GM21390 (cell line): Measurements from ENCODE around the gene LIPC.
"Not testable (repeated sequence)": the region's sequence is repeated elsewhere in the genome, so short reads cannot be mapped to it uniquely, and the experiment has no call there.

Experiments
- ATAC-seq: cut with Tn5 transposase; IDR thresholded peaks from one replicate; pipeline ENCODE4 v1.9.1; 2021; ENCODE audit not compliant: unreplicated experiment

LIPC gene

DNA sequence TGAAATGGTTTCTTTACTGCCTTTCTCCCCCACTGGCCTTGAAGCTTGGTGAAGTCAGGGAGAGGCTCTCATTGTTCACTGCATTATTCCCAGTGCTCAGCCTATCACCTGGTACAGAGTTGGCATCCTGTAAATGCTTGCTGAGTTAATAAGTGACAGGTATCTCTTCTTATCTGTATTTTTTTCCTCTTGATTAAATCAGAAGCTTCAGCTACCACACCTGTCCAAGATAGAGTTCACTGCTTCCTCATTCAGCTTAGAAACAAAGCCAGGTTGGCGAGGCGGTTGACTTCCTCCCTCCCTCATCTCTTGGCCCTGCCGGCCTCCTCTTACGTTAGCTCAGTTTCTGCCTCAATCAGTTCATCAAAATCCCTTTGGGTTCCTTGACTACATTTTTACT, 142.8 kb downstream of the LIPC start:
- no peak for ATAC-seq

DNA sequence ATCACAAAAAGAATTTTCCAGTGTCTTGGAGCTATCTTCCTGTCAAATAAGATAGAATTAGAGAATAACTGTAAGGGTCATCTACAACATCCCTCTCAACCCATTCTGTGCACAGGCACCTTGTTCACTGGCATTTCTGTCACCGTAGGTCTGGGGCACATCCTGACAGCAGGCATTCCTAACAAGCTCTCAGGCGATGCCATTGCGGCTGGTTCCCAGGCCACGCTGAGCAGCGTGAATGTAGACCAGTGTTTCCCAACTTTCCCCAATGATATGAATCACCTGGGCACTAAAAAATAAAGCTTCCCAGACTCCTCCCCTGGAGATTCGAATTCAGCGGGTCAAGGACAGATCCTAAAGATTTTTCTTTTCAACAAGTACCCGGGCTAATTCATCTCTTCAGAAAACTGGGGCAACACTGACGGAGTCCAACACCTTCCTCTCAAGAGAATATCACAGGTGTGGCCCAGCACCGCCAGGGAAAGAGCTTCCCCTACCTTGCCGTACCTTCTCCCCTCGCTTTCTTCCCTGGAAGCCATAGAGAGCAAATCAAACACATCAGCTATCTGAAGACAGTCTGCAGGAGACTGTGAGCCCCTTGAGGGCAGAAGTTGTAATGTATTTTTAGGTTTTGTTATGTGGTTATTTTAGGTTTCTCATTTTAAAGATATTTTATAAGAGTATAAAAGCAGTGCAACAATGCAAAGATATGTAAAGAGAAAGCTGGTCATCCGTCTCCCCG, 143.4 kb downstream of the LIPC start:
- no peak for ATAC-seq

DNA sequence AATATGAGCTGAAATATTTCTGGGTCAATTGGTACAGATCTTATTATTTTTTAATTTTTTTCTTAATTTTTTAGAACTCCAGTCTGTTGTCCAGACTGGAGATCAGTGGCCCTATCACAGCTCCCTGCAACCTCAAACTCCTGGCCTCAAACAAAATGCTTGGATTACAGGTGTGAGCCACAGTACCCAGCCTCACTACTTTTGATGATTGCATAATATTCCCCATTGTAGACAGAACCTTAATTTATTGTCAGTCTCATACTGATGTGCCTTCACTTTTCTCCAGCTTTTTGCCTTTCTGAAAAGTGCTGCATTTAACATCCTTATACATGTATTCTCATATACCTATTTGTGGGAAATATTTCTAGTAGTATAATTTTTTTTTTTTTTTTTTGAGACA, 144.9 kb downstream of the LIPC start:
- no peak for ATAC-seq

DNA sequence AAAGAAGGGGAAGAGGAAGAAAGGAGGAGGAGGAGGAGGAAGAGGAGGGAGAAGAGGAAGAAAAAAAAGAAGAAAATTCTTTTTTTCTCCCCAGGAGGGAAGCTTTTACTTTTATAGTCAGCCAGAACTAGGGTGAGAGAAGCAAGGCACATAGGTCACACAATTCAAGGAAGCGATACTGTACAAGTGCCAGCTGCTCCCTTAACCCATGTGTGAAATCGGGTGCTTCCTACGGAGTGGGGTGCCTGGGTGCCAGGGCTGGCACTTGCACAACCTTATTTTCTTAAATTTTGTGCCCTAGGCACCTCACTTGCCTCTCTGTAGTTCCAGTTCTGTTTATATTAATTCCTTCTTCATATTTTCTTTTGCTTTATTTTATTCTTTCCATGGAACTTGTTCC, 150.4 kb downstream of the LIPC start:
- ATAC-seq, result no peak

DNA sequence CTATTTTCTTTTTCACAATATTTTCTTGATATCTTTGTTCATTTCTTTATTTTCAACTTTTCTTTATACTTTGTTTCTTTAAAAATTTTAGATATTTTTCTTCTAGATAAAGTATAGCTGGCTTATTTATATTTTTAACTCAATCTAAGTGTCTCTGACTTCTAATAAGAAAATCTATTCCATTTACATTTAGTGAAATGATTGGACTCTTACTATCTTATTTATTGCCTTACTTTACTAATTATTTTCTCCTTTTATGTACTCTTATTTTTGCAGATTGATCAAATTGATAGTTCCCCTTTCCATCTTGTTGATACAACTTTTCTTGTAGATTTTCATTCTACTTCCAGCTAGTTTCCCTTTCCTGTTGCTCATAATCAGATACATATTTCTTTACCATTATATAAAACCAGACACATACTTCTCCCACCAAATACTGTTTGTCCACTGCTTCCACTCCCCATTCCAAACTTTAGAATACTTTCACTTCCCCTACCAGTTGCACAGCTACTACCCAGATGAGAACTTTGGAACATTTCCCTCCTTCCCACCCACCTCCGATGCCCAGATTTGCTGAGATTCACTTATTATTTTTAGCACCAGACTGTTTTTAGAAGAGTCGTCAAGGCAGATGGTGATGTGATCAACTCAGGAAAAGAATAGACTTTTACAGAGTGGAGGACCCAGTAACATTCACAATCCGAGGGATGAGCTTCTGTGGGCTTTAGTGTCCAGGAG, 151.5 kb downstream of the LIPC start:
- ATAC-seq, result no peak

DNA sequence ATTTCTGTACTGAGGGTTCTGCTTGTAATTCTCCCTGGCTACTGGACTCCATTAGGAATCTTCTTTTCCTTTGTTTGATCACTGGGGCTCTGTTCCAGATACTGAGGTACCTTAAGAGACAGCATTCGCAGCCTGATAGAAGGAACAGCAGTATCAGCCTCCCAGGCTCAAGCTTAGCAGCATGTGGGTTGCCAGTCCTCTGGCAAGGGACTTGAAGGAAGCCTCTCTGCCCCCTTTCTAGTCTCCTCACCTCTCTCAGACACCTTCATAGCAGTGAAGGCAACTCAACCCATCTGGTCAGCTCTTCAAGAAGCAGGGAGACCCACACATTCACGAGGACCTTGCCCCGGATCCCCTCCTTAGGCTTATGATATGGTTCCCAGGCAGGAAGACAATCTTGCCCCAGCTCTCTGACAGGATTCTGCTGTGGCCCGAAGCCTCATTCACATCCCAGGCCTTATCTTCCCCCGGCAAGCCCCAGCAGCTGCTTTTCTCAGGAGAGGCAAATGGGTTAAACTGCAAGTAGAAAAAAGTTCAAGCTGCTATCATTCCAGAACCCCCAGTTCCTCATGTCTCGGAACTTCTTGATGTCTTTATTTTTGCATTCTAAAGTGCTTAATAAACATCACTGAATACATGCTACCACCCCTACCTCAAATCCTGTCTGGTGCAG, 153.1 kb downstream of the LIPC start:
- peak; percentile 8 for ATAC-seq

DNA sequence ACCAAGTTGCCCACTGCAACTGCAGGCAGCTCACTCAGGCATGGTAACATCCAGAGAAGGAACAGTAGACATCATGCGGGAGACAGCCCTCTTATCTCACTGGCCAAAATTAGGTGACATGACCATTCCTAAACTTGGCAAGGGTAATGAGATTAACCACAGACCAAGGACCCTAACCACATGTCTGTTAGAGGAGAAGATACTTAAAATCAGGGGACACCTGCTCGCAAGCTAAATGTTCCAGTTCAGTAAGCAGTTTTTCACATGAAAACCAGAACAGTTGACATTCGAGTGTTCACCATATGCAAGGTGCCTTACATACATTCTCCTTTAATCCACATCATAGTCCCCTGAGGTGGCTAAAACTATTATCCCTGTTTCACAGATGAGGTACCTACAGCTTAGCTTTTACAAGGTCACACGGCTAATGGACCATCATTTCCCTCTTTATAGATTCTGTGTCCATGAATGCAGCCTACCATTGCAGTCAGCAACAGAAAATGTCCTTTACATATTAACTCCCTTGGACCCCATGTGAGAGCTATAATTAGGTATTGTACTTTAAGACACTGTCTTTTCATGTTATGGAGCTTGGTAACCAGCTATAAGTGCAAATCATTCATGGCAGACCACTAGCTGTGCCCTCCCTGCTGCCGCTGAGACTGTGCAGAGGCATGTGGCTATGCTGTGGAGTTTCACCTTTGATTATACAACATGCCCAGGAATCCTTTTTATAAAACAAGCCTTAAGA, 154.1 kb downstream of the LIPC start:
- ATAC-seq, result peak; percentile 70

DNA sequence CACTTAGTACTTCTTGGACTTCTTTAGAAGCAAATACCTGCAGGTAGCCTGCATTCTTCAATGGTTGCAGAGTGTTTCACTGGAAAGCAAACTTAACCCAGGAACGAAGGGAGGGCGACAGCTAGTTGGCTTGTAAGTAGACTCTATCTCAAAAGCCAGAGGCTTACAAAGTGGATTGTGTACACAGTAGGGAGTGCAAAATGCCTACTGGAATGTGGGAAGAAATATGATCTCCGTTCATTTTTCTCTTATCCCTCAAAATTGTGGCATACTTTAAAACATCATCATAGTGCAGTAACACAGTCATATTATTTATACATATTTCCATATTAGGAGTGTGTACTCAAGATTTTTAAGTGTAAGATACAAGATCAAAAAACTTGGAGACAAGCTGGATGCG, 155.7 kb downstream of the LIPC start:
- ATAC-seq, result no peak

DNA sequence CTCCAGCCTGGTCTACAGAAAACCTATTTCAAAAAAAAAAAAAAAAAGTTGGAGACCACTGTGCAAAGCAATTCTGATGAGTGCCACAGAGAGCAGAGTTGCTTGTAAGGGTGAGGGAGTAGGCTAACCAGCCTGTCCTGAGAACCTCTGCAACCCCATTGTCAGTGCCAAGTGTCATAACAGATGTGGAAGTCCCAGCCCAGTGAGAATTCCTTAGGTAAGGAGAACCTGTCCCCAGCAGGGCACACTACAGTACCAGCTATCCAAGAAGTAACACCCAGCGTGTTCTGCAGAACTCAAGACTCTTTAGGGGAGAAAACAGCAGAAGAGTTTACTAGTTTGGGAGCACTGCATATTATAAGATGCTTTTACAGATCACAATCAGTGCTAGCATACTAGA, 156.3 kb downstream of the LIPC start:
- ATAC-seq, result no peak

DNA sequence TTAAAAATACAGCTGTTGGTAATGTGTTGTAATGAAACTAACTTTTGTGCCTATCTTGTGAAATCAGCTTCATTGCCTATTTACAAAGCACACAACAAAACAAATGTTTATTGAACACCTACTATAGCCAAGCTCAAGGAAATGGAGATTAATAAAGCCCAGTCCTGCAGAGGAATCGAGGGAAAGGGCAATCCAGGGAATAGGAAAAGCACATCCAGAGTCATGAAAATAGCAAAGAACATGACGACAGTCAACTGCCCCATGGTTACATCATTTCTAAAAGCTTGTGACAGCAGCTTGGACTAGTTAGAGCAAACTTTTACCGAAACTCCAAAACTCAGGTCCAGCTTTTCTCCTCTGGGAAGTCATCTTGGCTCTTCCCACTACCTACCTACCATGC, 157.3 kb downstream of the LIPC start:
- no peak for ATAC-seq

DNA sequence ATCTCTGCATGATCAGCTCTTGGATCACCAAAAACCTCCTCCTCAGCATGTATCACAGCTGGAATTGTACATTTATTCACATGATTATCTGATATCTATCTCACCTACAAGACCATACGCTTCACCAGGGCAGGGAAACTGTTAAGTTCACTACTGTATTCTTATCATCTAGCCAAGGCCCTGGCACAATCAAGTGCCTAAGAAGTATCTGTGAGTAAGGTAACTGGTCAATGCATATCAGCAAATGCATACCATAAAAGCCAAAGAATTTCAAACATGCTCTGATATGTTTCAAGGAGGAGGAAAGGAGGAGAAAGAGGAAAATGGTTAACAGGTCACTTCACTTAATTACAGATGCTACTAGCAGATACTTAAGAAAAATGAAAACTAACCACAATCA, 158.4 kb downstream of the LIPC start:
- no peak for ATAC-seq

DNA sequence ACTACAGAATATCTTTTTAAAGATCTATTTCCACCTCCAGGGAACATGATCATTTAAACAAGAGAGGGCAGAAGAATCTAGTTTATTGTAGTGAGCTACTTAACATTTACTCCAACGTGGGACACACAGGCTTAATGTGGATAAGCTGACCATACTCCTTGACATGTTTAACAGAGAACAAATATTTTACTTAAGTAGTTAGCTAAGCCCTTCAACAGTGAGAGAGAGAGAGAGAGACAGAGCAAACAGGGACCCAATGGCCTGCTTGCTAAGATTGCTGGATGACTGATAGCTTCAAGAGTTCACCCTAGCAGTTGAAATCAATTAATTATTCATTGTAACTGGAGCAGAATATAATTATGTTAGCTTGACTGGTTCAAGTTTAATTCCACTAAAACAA, 159.1 kb downstream of the LIPC start:
- ATAC-seq, result no peak

DNA sequence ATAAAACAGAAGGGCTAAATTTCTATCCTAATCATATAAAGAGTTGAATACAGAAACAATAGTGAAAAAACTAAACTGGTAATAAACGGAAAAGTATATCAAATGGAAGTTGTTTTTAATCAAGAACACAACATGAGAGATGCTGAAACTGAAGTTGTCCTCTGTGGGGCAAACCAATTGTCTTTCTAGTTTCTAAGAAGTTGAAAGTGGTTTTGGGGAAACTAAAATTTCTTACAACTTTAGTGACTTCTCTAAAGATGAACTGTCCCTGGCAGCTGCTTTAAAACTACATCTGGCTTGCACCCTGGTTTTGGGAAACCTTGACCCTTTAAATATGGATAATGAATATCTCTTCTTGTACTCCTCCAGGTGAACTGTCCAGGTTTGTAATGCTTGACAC, 162.1 kb downstream of the LIPC start:
- no peak for ATAC-seq

DNA sequence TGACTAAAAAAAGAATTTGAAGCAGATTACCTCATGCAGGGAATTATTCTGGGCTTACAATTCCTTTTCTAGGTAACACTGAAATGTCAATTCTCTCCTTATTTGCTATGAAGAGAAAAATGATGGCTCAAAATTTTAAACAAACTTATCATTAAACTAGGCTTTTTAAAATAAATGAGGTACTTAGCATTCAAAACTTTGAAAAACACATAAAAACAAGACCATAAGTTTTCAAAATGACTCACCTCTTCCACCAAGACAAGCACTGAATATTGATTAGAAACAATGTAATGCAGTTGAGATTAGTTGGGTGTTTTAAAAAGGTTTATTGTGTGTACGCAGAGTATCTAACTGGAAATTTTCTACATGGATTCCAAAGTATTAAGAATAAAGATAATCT, 163.1 kb downstream of the LIPC start:
- ATAC-seq, result no peak

DNA sequence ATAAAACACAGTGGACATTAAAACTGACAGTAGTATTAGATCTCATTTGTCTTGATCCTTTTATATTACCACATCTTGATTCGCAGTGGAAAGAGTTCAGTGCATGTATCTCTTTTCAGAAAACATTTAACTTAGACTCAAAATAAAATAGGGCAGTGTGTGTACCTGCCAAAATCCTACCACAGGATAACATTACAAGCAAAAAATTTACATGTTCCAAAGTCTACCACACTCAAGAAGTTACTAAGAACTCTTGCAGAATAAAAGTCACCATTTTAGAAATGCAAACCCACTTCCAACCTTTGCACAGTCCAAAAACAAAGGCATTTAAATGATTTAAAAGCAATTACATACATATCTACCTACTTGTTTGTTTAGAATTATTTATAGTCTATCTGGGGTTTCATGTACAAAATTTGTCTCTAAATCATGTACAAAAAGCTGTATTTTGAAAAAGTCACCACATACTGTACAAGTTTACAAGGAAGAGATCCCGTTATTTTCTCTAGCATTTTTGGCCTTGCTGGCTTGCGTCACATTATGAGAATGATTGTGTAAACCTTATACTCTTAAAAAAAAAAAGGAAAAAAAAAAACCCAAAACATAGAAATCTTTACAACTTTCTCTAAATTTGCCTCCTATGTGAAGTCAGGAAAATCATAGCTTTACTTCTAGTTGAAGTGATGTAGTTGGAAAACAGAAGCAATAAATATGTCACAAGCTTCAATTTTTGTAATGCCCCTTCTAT, 163.9 kb downstream of the LIPC start:
- no peak for ATAC-seq

DNA sequence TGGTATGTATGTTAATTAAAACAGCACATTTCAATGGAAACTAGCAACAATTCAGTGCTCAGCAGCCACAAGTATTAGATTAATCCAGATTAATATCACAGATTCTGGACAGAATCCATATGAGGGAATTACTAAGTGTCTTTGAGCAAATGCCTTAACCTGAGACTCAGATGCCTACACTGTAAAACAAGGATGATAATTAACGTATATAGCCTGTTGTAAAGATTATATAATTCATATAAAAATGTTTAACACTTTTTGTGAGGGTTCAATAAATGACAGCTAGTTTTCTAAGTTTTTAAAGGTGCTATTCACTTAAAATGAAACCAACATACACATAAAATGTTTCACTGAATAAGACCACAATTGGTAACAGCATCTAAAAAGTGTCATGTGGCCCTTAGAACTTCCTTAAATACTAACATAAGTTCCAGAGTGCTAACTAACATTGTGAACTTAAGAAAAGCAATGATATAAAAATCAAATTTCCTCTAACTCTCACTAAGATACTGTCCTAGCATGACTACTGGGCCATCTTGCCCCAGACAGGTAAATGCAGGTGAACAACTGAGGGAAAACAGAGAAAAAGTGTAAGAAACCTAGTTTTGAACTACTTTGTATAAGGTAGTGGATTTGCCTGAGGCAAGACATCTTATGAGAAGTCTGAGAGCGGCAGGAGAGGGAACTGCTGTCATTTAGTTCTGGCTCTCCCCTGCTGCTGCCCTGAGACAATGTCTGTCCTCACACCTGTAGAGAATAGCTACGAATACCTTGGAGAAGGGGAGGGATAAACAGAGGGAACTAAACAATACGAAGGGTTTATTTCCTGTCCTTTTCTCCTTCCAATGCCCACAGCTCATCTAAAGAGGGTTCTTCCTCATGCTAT, 166.4 kb downstream of the LIPC start:
- no peak for ATAC-seq

DNA sequence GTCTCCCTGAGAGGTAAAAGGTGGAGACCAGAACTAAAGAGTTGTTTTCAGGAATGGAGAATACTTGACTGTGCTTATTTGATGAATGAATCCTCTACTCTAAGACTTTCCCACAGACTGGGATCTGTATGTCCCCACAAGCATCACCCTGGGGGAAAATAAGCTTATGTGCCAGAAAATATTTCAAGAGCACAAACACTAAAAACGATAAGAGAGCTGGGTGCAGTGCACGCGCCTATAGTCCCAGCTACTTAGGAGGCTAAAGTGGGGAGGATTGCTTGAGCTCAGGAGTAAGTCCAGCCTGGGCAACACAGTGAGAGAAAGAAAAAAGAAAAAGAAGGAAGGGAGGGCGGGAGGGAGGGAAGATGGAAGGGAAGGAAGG, 167.0 kb downstream of the LIPC start:
- no peak for ATAC-seq

DNA sequence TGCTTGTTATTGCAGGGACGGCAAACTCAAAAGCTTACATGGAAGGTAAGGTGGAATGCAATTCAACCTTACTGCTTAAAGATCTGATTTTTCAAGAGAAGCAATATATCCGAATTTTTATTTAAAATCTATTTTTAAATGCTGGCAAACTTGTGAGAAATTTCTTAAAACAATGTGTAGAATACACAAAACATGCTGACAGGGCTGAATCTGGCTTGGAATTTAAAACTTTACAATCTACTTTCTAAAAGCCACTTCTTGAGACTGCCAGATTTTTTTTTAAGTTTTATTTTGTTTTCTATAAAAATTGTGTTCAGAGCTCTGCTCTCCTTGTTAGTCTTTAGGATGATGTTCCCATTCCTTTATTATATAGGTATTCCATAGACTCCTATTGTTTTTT, 171.0 kb downstream of the LIPC start:
- ATAC-seq, result no peak

DNA sequence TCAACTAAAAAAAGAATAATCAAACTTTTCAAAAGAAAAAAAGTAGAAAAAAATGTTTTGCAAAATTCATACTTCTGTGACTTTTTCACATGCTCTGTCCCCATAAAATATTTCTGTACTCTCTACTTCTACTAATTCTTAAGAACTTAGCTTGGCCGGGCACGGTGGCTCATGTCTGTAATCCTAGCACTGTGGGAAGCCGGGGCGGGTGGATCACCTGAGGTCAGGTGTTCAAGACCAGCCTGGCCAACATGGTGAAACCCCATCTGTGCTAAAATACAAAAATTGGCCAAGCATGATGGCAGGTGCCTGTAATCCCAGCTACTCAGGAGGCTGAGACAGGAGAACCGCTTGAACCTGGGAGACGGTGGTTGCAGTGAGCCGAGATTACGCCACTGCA, 172.1 kb downstream of the LIPC start:
- not testable (repeated sequence) for ATAC-seq

DNA sequence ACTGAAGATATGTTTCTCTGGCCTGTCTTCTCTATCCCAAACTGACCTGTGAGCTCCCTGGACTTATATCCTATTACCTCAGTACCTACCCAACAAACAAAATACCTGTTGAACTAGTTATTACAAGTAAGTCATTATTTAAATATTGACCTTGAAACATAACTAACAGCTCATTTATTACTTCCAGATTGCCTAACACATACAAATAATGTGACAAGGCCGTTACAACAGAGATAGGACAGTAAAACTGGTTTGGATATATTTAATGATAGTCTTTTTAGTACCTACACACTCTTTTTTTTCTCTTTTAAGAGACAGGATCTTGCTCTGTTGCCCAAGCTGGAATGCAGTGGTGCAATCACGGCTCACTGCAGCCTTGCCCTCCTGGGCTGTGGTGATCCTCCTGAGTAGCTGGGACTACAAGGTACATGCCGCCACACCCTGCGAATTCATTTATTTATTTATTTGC, 172.7 kb downstream of the LIPC start:
- no peak for ATAC-seq
